A549 (cell line): Measurements from ENCODE around the gene NUDT6. TPM values are rescaled to one million over a fixed set of nuclear protein-coding genes. Genes with fewer than 3 reads are reported as not detected.

Experiments
- ATAC-seq, 2 experiments: fragments of 200-7000 bp in 1 of 2; fragments of >200 bp in 1 of 2; cut with Nextera tagmentation in 1 of 2; cut with Tn5 transposase in 1 of 2; 3 replicates each; pipeline versions ENCODE4 v1.8.0 to v1.9.1; 2018 to 2020; ENCODE audit warnings: mild to moderate bottlenecking in 1 of 2, moderate library complexity in 1 of 2
- CTCF ChIA-PET: fragments of 300-600 bp; sonication (Branson Sonifier 250); formaldehyde crosslinking; extraction: SDS; loops from one replicate; lab custom pipeline; 2021; ENCODE audit warnings: antibody characterized with exemption, inconsistent platforms; lab: Yijun Ruan, JAX
- POLR2A ChIA-PET: fragments of 350-600 bp; formaldehyde crosslinking; extraction: SDS; loops from one replicate; lab custom pipeline; 2021; ENCODE audit warnings: antibody characterized with exemption, inconsistent platforms; lab: Yijun Ruan, JAX
- DNase-seq, 2 experiments: peaks; one replicate each; pipeline versions ENCODE4 v3.0.0 to v3.0.0-alpha.2; 2011 to 2016; ENCODE audit warnings: low read depth in 1 of 2, low spot score in 1 of 2
- FAIRE-seq: peaks from 2 replicates; lab custom pipeline; 2011; peaks lifted over from hg19 to GRCh38; lab: Jason Lieb, UNC
- H3K27ac ChIP-seq, 2 experiments: fragments of >200 bp; sonication (Bioruptor Twin); formaldehyde crosslinking; 3 replicates each; pipeline ENCODE4 v1.5.1; 2016 to 2017
- H3K4me1 ChIP-seq: fragments of >200 bp; sonication (Bioruptor Twin); formaldehyde crosslinking; 3 replicates; pipeline ENCODE4 v1.6.1; 2016
- H3K4me2 ChIP-seq: fragments of >200 bp; sonication (Bioruptor Twin); formaldehyde crosslinking; 3 replicates; pipeline ENCODE4 v1.6.1; 2016
- H3K4me3 ChIP-seq: fragments of >200 bp; sonication (Bioruptor Twin); formaldehyde crosslinking; 3 replicates; pipeline ENCODE4 v1.5.1; 2016
- H3K9me3 ChIP-seq: fragments of >200 bp; sonication (Bioruptor Twin); formaldehyde crosslinking; 3 replicates; pipeline ENCODE4 v1.6.1; 2016
- ATOH8 ChIP-seq: fragments of 250-450 bp; sonication (Bioruptor Pico); IDR thresholded peaks from 2 replicates; pipeline ENCODE4 v1.5.0; 2020; ENCODE audit warnings: low read depth, mild to moderate bottlenecking, moderate library complexity
- BCL3 ChIP-seq: fragments of >200 bp; sonication (Bioruptor Twin); formaldehyde crosslinking; IDR thresholded peaks from 3 replicates; pipeline ENCODE4 v1.6.1; 2016
- CEBPB ChIP-seq, 2 experiments: fragments of >200 bp in 1 of 2; sonication (Bioruptor Twin) in 1 of 2; formaldehyde crosslinking in 1 of 2; IDR thresholded peaks; 2 replicates each; pipeline ENCODE4 v1.6.1; 2012 to 2016
- EP300 ChIP-seq, 2 experiments: fragments of >200 bp; sonication (Bioruptor Twin); formaldehyde crosslinking; IDR thresholded peaks; 2 replicates in 1 of 2; 3 replicates in 1 of 2; pipeline ENCODE4 v1.6.1; 2016 to 2017
- FOSL2 ChIP-seq, 2 experiments: fragments of 450-650 bp in 1 of 2; fragments of >200 bp in 1 of 2; sonication (Bioruptor Twin) in 1 of 2; formaldehyde crosslinking; IDR thresholded peaks; 2 replicates each; pipeline versions ENCODE4 v1.5.0 to v1.6.1; 2016 to 2020; ENCODE audit warnings: mild to moderate bottlenecking in 1 of 2, moderate library complexity in 1 of 2
- HDAC2 ChIP-seq: fragments of 200-600 bp; sonication (generic); IDR thresholded peaks from 2 replicates; pipeline ENCODE4 v1.6.1; 2016
- HOXA7 ChIP-seq: fragments of 250-450 bp; sonication (Bioruptor Pico); IDR thresholded peaks from 2 replicates; pipeline ENCODE4 v1.5.0; 2020; ENCODE audit warnings: mild to moderate bottlenecking, moderate library complexity
- JUN ChIP-seq, 2 experiments: fragments of >200 bp; sonication (Bioruptor Twin); formaldehyde crosslinking; IDR thresholded peaks; 2 replicates in 1 of 2; 3 replicates in 1 of 2; pipeline ENCODE4 v1.6.1; 2016 to 2017
- JUNB ChIP-seq: fragments of >200 bp; sonication (Bioruptor Twin); formaldehyde crosslinking; IDR thresholded peaks from 2 replicates; pipeline ENCODE4 v1.6.1; 2016
- MAZ ChIP-seq: fragments of 150-350 bp; IDR thresholded peaks from 2 replicates; pipeline ENCODE4 v1.6.1; 2014; ENCODE audit warnings: antibody characterized with exemption, low read depth, low read length, borderline replicate concordance
- NFE2L2 ChIP-seq: fragments of 150-350 bp; conservative IDR thresholded peaks from 2 replicates; pipeline ENCODE4 v1.6.1; 2014; ENCODE audit warnings: low read length
- PBX3 ChIP-seq: IDR thresholded peaks from 2 replicates; pipeline ENCODE4 v1.6.1; 2012
- PHF8 ChIP-seq: fragments of 200-600 bp; sonication (generic); IDR thresholded peaks from 2 replicates; pipeline ENCODE4 v1.6.1; 2016; ENCODE audit warnings: low read depth, mild to moderate bottlenecking, antibody characterized with exemption, moderate library complexity, borderline replicate concordance
- POLR2AphosphoS2 ChIP-seq: conservative IDR thresholded peaks from 2 replicates; pipeline ENCODE4 v1.6.1; 2012; ENCODE audit warnings: low read length, improper control_type of control experiment, inconsistent platforms
- RAD21 ChIP-seq, 2 experiments: fragments of >200 bp in 1 of 2; sonication (Bioruptor Twin) in 1 of 2; formaldehyde crosslinking in 1 of 2; IDR thresholded peaks in 1 of 2; conservative IDR thresholded peaks in 1 of 2; 2 replicates in 1 of 2; 3 replicates in 1 of 2; pipeline ENCODE4 v1.6.1; 2012 to 2018; ENCODE audit warnings: inconsistent platforms in 1 of 2
- TFCP2L1 ChIP-seq: fragments of 250-450 bp; sonication (Bioruptor Pico); IDR thresholded peaks from 2 replicates; pipeline ENCODE4 v1.5.0; 2021; ENCODE audit warnings: mild to moderate bottlenecking
- TP53 ChIP-seq: fragments of 250-450 bp; sonication (Bioruptor Pico); IDR thresholded peaks from 2 replicates; pipeline ENCODE4 v1.5.0; 2021; ENCODE audit warnings: mild to moderate bottlenecking, moderate library complexity
- ZFP36 ChIP-seq: fragments of 450-650 bp; IDR thresholded peaks from 2 replicates; pipeline ENCODE4 v1.6.1; 2014; ENCODE audit warnings: borderline replicate concordance; ENCODE audit not compliant: partially characterized antibody
- WGBS: methylation state at CpG from one replicate; pipeline ENCODE4 v1.1.6; 2017; ENCODE audit errors: missing lambda C conversion rate; 5-methylcytosine and 5-hydroxymethylcytosine counted together
- polyA plus RNA-seq, 4 experiments: library from polyadenylated mRNA; depleted of rRNA in 3 of 4; stranded (reverse); fragments of >200 nt; fragmentation: RNase III in 1 of 4; extraction: RNeasy Plus Mini Kit Qiagen cat#74134 plus additional on column Dnase treatment in 1 of 4; gene quantifications; 2 replicates in 3 of 4; 3 replicates in 1 of 4; pipeline ENCODE4 v1.2.3, GENCODE V29; 2011 to 2017
- TF ChIP-seq, protein P1 (sequence below): fragments of >200 bp; sonication (Bioruptor Twin); formaldehyde crosslinking; IDR thresholded peaks from 3 replicates; pipeline ENCODE4 v1.5.1; 2016
- TF ChIP-seq, protein P2 (sequence below): IDR thresholded peaks from 2 replicates; pipeline ENCODE4 v1.6.1; 2012; ENCODE audit warnings: low read depth, borderline replicate concordance

Gene NUDT6
- polyA plus RNA-seq, 2 of the 4 experiments (the other 2 are of a cell fraction), result 9.9 to 12.7 TPM

DNA sequence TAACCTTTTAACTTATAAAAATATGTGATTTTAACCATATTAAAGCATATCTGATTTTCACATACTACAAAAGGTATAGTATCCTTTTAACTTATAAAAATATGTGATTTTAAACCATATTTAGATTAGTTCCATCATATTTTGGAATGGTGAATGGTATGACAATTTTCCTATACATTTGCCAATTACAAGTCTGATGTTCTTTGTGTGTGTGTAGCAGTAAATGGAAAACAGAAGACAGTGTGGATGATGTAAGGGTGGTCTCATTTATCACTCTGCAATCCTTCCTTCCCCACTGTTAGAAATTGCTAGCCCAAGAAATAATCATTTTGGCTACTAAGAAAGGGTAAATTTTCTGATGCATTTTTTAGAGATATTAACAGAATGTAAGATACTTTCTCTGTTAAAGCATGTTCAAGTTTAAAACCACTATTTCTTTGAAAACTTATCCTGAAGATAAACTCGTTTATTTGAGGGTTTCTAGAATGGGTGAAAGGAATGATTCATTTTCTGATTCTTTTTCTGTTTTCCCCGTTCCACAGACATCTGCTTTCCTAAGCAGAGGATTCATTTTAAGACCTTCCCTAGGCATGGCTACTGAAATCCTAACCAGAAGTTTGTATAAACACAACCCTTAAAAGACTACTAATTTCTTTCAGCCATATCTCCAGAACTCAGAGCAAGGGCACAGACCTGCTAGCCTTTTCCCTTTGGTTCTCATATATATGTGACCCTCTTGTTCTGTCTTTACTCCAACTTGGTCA, 21.0 kb downstream of the NUDT6 start:
- H3K4me1 ChIP-seq, result peaks cover 69% of the 10 kb centered on the region
- H3K9me3 ChIP-seq, result no peaks in the 10 kb centered on the region
- FAIRE-seq (no peak), DNase-seq (no peak), ATAC-seq (no peak)
- POLR2A ChIA-PET, result no interaction called here
- peak overlapping the region; percentile 6 to 87; a peak in 4 of 6 replicates for H3K27ac ChIP-seq
- H3K4me3 ChIP-seq, result no peak overlapping the region
- CTCF ChIA-PET, result interaction anchor here (3.7 kb wide), 1 partner anchor 12 kb away, joined by 35 read pairs; no protein-coding TSS in a partner anchor
- H3K4me2 ChIP-seq, result peak overlapping the region; percentile 9; the same call in 2 of the 3 replicates
- WGBS, result 51% methylated on average over 2 of the region's 2 CpGs
- TF ChIP-seq, protein P1, sequence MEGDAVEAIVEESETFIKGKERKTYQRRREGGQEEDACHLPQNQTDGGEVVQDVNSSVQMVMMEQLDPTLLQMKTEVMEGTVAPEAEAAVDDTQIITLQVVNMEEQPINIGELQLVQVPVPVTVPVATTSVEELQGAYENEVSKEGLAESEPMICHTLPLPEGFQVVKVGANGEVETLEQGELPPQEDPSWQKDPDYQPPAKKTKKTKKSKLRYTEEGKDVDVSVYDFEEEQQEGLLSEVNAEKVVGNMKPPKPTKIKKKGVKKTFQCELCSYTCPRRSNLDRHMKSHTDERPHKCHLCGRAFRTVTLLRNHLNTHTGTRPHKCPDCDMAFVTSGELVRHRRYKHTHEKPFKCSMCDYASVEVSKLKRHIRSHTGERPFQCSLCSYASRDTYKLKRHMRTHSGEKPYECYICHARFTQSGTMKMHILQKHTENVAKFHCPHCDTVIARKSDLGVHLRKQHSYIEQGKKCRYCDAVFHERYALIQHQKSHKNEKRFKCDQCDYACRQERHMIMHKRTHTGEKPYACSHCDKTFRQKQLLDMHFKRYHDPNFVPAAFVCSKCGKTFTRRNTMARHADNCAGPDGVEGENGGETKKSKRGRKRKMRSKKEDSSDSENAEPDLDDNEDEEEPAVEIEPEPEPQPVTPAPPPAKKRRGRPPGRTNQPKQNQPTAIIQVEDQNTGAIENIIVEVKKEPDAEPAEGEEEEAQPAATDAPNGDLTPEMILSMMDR, result no peak

DNA sequence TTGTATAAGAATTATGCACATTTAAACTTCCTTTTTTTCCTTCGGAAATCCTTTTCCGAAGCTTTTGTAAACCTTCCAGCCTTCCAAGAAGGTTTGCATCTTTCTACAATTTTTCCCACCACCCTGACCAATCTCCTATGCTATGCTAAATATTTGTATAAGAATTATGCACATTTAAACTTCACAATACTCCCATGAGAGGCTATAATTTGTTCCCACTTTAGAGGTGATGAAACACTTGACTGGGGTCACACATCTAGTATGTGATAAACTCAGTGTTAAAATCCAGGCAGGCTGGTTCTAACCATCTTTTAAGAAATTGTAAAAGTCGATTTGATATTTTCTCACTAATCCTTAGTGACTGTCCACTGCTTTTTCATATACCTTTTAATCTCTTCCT, 22.1 kb downstream of the NUDT6 start:
- H3K27ac ChIP-seq, result peak overlapping the region; percentile 83 to 87
- no peak for FAIRE-seq
- WGBS, result 31% methylated on average over 3 of the region's 3 CpGs
- POLR2A ChIA-PET, result no interaction called here
- peak overlapping the region; percentile 76 for H3K4me2 ChIP-seq
- DNase-seq, result no peak
- CTCF ChIA-PET, result interaction anchor here (1.7 kb wide), 1 partner anchor 14 kb away, joined by 5 read pairs; no protein-coding TSS in a partner anchor
- H3K4me1 ChIP-seq, result peaks cover 74% of the 10 kb centered on the region
- no peak for ATAC-seq
- TF ChIP-seq ZFP36, result no peak
- no peak for TF ChIP-seq JUNB
- no peak for TF ChIP-seq HDAC2
- no peak for TF ChIP-seq NFE2L2
- TF ChIP-seq ATOH8 (CRISPR knock-in tag), result no peak
- TF ChIP-seq, protein P2, sequence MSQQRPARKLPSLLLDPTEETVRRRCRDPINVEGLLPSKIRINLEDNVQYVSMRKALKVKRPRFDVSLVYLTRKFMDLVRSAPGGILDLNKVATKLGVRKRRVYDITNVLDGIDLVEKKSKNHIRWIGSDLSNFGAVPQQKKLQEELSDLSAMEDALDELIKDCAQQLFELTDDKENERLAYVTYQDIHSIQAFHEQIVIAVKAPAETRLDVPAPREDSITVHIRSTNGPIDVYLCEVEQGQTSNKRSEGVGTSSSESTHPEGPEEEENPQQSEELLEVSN, result no peak
- no peak for TF ChIP-seq MAZ
- TF ChIP-seq TP53, result no peak
- TF ChIP-seq, all 56 proteins: peak for 0
- no peaks in the 10 kb centered on the region for H3K9me3 ChIP-seq
- H3K4me3 ChIP-seq, result no peak overlapping the region

DNA sequence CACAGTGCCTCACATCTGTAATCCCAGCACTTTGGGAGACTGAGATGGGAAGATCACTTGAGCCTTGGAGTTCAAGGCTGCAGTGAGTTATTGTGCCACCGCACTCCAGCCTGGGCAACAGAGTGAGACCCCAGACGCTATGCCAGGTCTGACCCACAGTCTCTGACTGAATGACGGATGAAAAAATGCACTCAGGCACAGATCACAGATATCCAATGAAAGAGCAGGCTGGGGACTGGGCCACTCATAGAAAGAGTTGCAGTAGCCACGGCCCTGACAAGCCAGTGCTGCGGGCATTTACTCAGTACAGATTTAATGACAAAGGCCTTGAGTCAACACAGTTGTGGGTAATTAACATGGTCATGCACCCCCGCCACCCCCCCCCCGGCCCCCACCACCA, 22.7 kb downstream of the NUDT6 start:
- POLR2A ChIA-PET, result no interaction called here
- peak overlapping the region; percentile 76 for H3K4me2 ChIP-seq
- FAIRE-seq, result no peak

DNA sequence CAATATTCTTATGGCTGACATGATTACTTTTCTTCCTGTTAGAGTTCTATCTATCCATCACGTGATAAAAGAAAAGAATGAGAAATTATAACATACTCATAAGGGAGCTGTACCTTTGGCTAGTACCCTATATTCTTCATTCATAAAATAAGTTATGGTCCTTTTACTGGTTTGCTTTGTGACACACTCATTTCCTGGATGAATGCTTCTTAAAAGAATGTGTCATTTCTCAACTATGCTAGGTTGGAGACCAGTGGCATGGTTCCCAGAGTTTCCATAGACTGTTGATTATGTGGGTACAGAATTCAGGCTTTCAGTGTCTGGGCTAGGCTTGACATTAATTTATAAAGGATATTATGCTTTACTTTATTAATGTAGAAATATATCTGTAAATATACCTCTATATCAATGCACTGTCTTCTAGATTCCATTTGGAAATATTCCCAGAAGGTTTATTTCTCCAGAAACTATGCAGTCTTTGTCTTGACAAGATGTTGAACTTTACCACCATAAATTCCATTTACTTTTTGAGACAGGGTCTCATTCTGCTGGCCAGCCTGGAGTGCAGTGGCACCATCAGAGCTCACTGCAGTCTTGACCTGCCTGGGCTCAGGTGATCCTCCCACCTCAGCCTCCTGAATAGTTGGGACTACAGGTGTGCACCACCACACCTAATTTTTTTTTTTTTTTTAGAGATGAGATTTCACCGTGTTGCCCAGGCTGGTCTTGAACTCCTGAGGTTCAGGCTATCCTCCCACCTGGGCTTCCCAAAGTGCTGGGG, 23.8 kb downstream of the NUDT6 start:
- ATAC-seq (peak; percentile 76 to 79), FAIRE-seq (peak; percentile 80), DNase-seq (peak; percentile 52 to 76)
- H3K9me3 ChIP-seq, result no peaks in the 10 kb centered on the region
- H3K4me1 ChIP-seq, result peaks cover 89% of the 10 kb centered on the region
- no peak overlapping the region for H3K4me3 ChIP-seq
- POLR2A ChIA-PET, result no interaction called here
- H3K4me2 ChIP-seq, result peak overlapping the region; percentile 76
- 0% methylated on average over 1 of the region's 2 CpGs for WGBS
- CTCF ChIA-PET, result interaction anchor here (1.2 to 1.7 kb wide), 2 partner anchors 141 to 166 kb away, joined by 3 to 7 read pairs; partner anchors contain the start of gene BBS12
- H3K27ac ChIP-seq, result peak overlapping the region; percentile 83 to 87
- TF ChIP-seq FOSL2 (IDR thresholded peaks at IDR 0.05) (peak; percentile 43; the same call in 1 of the 2 replicates), FOSL2 (CRISPR knock-in tag; IDR thresholded peaks at IDR 0.05) (peak; percentile 82), PHF8 (no peak), RAD21 (conservative IDR thresholded peaks at IDR 0.05 in 1 of 2, IDR thresholded peaks at IDR 0.05 in 1 of 2) (0 out of 5 replicates have a peak, but pooled peaks of 1 of the 2 experiments have one; percentile 8), TFCP2L1 (CRISPR knock-in tag) (no peak), CEBPB (IDR thresholded peaks at IDR 0.05) (peak in 1 of 2 experiments; percentile 62; a peak in 1 of 4 replicates), PBX3 (no peak), HOXA7 (CRISPR knock-in tag) (0 out of 2 replicates have a peak, but pooled peaks have one; percentile 65), JUNB (peak; percentile 78), BCL3 (0 out of 3 replicates have a peak, but pooled peaks have one; percentile 39), JUN (IDR thresholded peaks at IDR 0.05) (peak in 1 of 2 experiments; percentile 38; a peak in 1 of 5 replicates), EP300 (IDR thresholded peaks at IDR 0.05) (peak; percentile 25 to 71; a peak in 3 of 5 replicates)

More for the DNA sequence above, 22.7 kb downstream of the NUDT6 start:
- Histone ChIP-seq H3K4me1 (peaks cover 80% of the 10 kb centered on the region), H3K27ac (peak overlapping the region; percentile 83 to 87), H3K9me3 (no peaks in the 10 kb centered on the region), H3K4me3 (no peak overlapping the region)
- ATAC-seq (peak; percentile 36 to 60; a peak in 4 of 6 replicates), DNase-seq (no peak)
- peak; percentile 75; the same call in 1 of the 2 replicates for TF ChIP-seq POLR2AphosphoS2
- no peak for TF ChIP-seq EP300 (IDR thresholded peaks at IDR 0.05)
- 39% methylated on average over 5 of the region's 7 CpGs for WGBS
- CTCF ChIA-PET, result interaction anchor here (1.7 kb wide), 2 partner anchors 15 to 142 kb away, joined by 5 to 7 read pairs; no protein-coding TSS in a partner anchor
